ENCODE results near the gene NMNAT2. TPM values are rescaled to one million over a fixed set of nuclear protein-coding genes. Genes with fewer than 3 reads are reported as not detected.

NMNAT2 gene
- total RNA-seq, 1 experiment from 2014 or later = 11.4 TPM

GRCh38 chr1:183339556-183340167 is 78.5 kb downstream of the NMNAT2 start:
- Histone ChIP-seq H2BK12ac (ENCODE audit: insufficient read length, low read depth, low read length) (no peak overlapping the region), H3K27ac (ENCODE audit: insufficient read length, low read depth, low read length) (no peak overlapping the region), H4K91ac (ENCODE audit: insufficient read length, low read depth, low read length) (no peak overlapping the region), H3K18ac (ENCODE audit: insufficient read length, low read depth, low read length) (no peak overlapping the region), H3T11ph (ENCODE audit: low read length) (no peak overlapping the region), H2BK20ac (ENCODE audit: low read depth, low read length, poor library complexity, severe bottlenecking) (no peak overlapping the region), H3K4ac (ENCODE audit: low read depth, low read length) (no peak overlapping the region), H4K5ac (ENCODE audit: insufficient read length, low read depth, low read length) (no peak overlapping the region), H2BK15ac (ENCODE audit: low read depth, low read length) (no peak overlapping the region), H2BK120ac (ENCODE audit: low read depth, low read length, poor library complexity, severe bottlenecking) (no peak overlapping the region), H3K23ac (ENCODE audit: insufficient read length, low read depth, low read length) (no peak overlapping the region), H2AK5ac (ENCODE audit: insufficient read length, low read length) (no peak overlapping the region), H3K79me2 (ENCODE audit: insufficient read depth, low read length) (no peaks in the 10 kb centered on the region), H3K56ac (ENCODE audit: insufficient read length, low read depth, low read length) (no peak overlapping the region), H4K8ac (replicated peaks; ENCODE audit: insufficient read length, low read depth, low read length) (no peak overlapping the region), H3K27me3 (ENCODE audit: insufficient read depth, low read length) (no peaks in the 10 kb centered on the region), H3K4me1 (ENCODE audit: insufficient read depth, low read length) (no peaks in the 10 kb centered on the region), H3K14ac (ENCODE audit: insufficient read depth, low read length) (0 out of 2 replicates have a peak overlapping the region, but pooled peaks have one; percentile 6), H3K79me1 (ENCODE audit: insufficient read depth, low read depth, low read length, poor library complexity, severe bottlenecking) (no peaks in the 10 kb centered on the region), H3K4me2 (ENCODE audit: insufficient read depth, insufficient read length, low read length) (no peak overlapping the region), H4K20me1 (ENCODE audit: control insufficient read depth, insufficient read depth, insufficient read length) (no peaks in the 10 kb centered on the region), H3K9ac (ENCODE audit: extremely low read depth, insufficient read length, low read length) (no peak overlapping the region), H3K23me2 (ENCODE audit: insufficient read length, low read depth, low read length, poor library complexity, severe bottlenecking) (no peaks in the 10 kb centered on the region), H2BK5ac (ENCODE audit: insufficient read length, low read length) (no peak overlapping the region), H2AFZ (ENCODE audit: low read length) (no peak overlapping the region), H3K9me3 (ENCODE audit: control insufficient read depth, low read depth, low read length) (no peaks in the 10 kb centered on the region)
- peaks cover 0 to 5% (median 2%) of the 10 kb centered on the region in 3 experiments; a peak in 1 of 7 replicates for H3K36me3 Mint-ChIP-seq (ENCODE audit: insufficient read depth in 1 of 3, low read depth in 3 of 3)
- H3K9me3 Mint-ChIP-seq = no peaks in the 10 kb centered on the region; a peak in 1 of 5 replicates
- DNase-seq = no peak
- H3K27me3 Mint-ChIP-seq (ENCODE audit: low read depth) = no peaks in the 10 kb centered on the region
- H3K4me1 Mint-ChIP-seq = peaks cover 5 to 13% of the 10 kb centered on the region in 2 experiments
- H3K4me3 Mint-ChIP-seq = no peak overlapping the region
- TF ChIP-seq CTCF (conservative IDR thresholded peaks at IDR 0.05) = no peak
- no CpG with 5 or more reads among the region's 4 CpGs for WGBS (ENCODE audit: extremely low coverage, insufficient read length, low lambda C conversion rate)
- H3K27ac Mint-ChIP-seq = no peak overlapping the region; a peak in 1 of 7 replicates
